ENCODE results near the gene SLC25A38. TPM values are rescaled to one million over a fixed set of nuclear protein-coding genes. Genes with fewer than 3 reads are reported as not detected.

SLC25A38 gene
- total RNA-seq, 1 donor from 2014 or later: 28.4 TPM

DNA sequence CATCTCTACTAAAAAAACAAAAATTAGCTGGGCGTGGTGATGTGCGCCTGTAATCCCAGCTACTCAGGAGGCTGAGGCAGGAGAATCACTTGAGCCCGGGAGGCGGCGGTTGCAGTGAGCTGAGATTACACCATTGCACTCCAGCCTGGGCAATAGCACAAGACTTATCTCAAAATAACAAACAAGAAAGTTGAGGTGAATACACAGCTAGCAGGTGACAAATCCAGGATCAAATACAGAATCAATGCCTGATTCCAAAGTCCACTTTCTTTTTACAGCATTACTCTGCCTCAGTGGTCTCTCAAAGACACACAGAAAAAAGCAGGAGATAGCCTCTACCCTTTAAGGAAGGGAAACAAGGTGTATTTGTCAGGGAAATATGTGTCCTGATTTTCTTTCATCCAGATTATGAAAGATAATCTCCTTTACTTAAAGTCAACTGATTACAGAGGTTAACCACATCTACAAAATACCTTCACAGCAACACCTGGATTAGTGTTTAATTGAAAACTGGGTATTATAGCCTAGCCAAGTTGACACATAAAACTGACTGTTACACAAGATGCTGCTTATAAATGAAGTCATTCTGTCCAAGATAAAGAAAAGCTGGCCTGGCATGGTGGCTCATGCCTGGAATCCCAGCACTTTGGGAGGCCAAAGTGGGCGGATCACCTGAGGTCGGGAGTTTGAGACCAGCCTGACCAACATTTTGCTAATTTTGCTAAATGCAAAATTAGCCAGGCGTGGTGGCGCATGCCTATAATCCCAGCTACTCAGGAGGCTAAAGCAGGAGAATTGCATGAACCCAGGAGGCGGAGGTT, 4.0 kb upstream of the SLC25A38 start:
- H3K27me3 ChIP-seq (ENCODE audit: low read depth): no peaks in the 10 kb centered on the region
- H3K4me3 ChIP-seq: no peak overlapping the region
- intact Hi-C loops (cut with DNase I): no loop called here
- peaks cover 7% of the 10 kb centered on the region for H3K4me1 ChIP-seq
- no peak overlapping the region for H3K27ac ChIP-seq
- no peaks in the 10 kb centered on the region for H3K9me3 ChIP-seq
- TF ChIP-seq, protein P1, sequence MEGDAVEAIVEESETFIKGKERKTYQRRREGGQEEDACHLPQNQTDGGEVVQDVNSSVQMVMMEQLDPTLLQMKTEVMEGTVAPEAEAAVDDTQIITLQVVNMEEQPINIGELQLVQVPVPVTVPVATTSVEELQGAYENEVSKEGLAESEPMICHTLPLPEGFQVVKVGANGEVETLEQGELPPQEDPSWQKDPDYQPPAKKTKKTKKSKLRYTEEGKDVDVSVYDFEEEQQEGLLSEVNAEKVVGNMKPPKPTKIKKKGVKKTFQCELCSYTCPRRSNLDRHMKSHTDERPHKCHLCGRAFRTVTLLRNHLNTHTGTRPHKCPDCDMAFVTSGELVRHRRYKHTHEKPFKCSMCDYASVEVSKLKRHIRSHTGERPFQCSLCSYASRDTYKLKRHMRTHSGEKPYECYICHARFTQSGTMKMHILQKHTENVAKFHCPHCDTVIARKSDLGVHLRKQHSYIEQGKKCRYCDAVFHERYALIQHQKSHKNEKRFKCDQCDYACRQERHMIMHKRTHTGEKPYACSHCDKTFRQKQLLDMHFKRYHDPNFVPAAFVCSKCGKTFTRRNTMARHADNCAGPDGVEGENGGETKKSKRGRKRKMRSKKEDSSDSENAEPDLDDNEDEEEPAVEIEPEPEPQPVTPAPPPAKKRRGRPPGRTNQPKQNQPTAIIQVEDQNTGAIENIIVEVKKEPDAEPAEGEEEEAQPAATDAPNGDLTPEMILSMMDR (IDR thresholded peaks at IDR 0.05): no peak
- H3K36me3 ChIP-seq: no peaks in the 10 kb centered on the region
- DNase-seq: no peak
- ATAC-seq: no peak

GRCh38 chr3:39379778-39380155, 3.4 kb upstream of the SLC25A38 start:
- TF ChIP-seq, protein P1 (IDR thresholded peaks at IDR 0.05): no peak
- ATAC-seq: no peak
- no peak overlapping the region for H3K27ac ChIP-seq
- DNase-seq: no peak
- H3K36me3 ChIP-seq: no peaks in the 10 kb centered on the region
- H3K4me1 ChIP-seq: peaks cover 11% of the 10 kb centered on the region
- intact Hi-C loops (cut with DNase I): no loop called here
- no peak overlapping the region for H3K4me3 ChIP-seq
- H3K27me3 ChIP-seq (ENCODE audit: low read depth): no peaks in the 10 kb centered on the region
- no peaks in the 10 kb centered on the region for H3K9me3 ChIP-seq

DNA sequence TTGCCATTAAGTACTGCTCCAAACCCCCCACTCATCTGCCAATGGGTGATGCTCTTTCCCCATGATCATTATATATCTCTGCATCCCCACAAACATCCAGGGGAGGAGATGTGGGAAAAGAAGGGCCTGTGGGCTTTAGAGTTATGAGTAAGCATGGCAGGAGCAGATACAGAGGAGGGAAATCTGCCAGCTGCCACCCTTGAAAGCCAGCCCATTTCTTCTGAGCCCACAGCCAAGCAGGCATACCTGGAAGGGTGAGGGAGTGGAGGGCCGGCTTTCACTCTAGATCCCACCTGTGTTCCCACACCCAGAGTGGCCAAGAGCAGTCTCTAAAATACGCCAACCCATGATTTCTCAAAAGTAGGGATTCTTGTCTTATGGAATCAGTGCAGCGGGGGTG, 1.7 kb upstream of the SLC25A38 start:
- no peak overlapping the region for H3K27ac ChIP-seq
- H3K36me3 ChIP-seq: no peaks in the 10 kb centered on the region
- TF ChIP-seq, protein P1 (IDR thresholded peaks at IDR 0.05): no peak
- no peak for DNase-seq
- no peaks in the 10 kb centered on the region for H3K27me3 ChIP-seq (ENCODE audit: low read depth)
- no peaks in the 10 kb centered on the region for H3K9me3 ChIP-seq
- H3K4me3 ChIP-seq: no peak overlapping the region
- no peak for ATAC-seq
- peaks cover 28% of the 10 kb centered on the region for H3K4me1 ChIP-seq
- intact Hi-C loops (cut with DNase I): no loop called here

DNA sequence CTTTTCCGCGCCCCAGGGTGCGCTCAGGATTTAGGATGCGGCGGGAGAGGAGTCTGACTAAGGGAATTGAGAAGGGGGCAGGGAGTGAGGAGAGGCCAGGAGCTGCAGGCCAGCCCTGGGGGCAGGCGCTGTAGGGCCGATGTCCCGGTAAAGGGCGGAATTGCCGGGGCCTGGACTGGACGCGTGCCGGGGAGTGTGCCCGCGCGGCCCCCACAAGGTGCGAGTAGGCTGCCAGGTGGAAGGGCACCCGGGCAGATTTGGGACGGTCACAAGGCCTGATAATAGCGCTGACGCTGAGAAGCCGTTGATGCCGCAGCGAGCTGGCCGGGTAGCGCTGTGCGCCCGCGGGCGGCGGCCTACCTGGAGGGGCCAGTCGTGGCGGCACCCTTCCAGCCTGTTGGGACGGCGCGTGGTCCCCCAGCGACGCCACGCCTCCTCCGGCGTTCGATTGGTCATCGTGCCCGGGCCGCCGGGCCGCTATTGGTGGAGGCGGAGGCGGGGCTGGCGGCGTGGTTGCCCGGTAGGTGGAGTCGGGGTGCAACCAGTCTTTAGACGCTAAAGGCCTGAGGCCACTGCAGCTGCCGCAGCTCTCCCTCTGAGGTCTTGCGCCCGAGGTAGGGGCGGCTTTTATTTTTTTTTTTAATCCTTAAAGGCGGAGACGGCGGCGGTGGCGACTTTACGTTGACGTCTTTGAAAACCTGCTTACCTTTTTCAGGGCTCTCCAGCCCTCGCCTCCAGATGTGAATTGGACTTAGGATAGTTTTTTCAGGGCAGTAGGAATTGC, 903 bp downstream of the SLC25A38 start:
- intact Hi-C loops (cut with DNase I): no loop called here
- H3K27me3 ChIP-seq (ENCODE audit: low read depth): no peaks in the 10 kb centered on the region
- H3K36me3 ChIP-seq: no peaks in the 10 kb centered on the region
- no peaks in the 10 kb centered on the region for H3K9me3 ChIP-seq
- DNase-seq (peak; percentile 98), ATAC-seq (peak; percentile 98)
- peak overlapping the region; percentile 96 for H3K4me3 ChIP-seq
- TF ChIP-seq, protein P1 (IDR thresholded peaks at IDR 0.05): peak; percentile 27
- peaks cover 34% of the 10 kb centered on the region for H3K4me1 ChIP-seq
- H3K27ac ChIP-seq: peak overlapping the region; percentile 99

- H3K36me3 ChIP-seq: peaks cover 6% of the 10 kb centered on the region
- intact Hi-C loops (cut with DNase I): no loop called here
- no peaks in the 10 kb centered on the region for H3K9me3 ChIP-seq
- peak overlapping the region; percentile 99 for H3K27ac ChIP-seq
- ATAC-seq (no peak), DNase-seq (no peak)
- H3K27me3 ChIP-seq (ENCODE audit: low read depth): no peaks in the 10 kb centered on the region
- TF ChIP-seq, protein P1 (IDR thresholded peaks at IDR 0.05): no peak
- peaks cover 34% of the 10 kb centered on the region for H3K4me1 ChIP-seq
- H3K4me3 ChIP-seq: peak overlapping the region; percentile 96
Observed at GRCh38 chr3:39384665-39385000, 1.5 kb downstream of the SLC25A38 start.

All from lower lobe of right lung (tissue), 2 donors.